Measurements from ENCODE around the gene ACOX3.

- TF ChIP-seq YY1 (IDR thresholded peaks at IDR 0.05; ENCODE audit: low read depth) (no peak), CTCF (IDR thresholded peaks at IDR 0.05) (no peak), MXI1 (IDR thresholded peaks at IDR 0.05; ENCODE audit: low read depth, low read length) (no peak), ZBTB33 (IDR thresholded peaks at IDR 0.05; ENCODE audit: borderline replicate concordance, low read depth) (no peak), REST (IDR thresholded peaks at IDR 0.05; ENCODE audit: low read depth, low read length) (no peak), EP300 (IDR thresholded peaks at IDR 0.05; ENCODE audit: borderline replicate concordance in 1 of 2, low read depth in 1 of 2, low read length in 1 of 2) (no peak), POLR2AphosphoS5 (IDR thresholded peaks at IDR 0.05; ENCODE audit: low read depth, low read length) (no peak), USF2 (IDR thresholded peaks at IDR 0.05; ENCODE audit: borderline replicate concordance, low read depth, low read length) (no peak)
Observed at GRCh38 chr4:8325291-8325973, 115.1 kb downstream of the ACOX3 start.
